Lower lobe of right lung (tissue), 2 donors: ENCODE measurements around the gene ANKRD40CL. TPM values are rescaled to one million over a fixed set of nuclear protein-coding genes. Genes with fewer than 3 reads are reported as not detected.
"Not testable (repeated sequence)": the region's sequence is repeated elsewhere in the genome, so short reads cannot be mapped to it uniquely, and the experiment has no call there.

Source experiments
- ATAC-seq, 2 donors: fragments of 200-7000 bp; cut with Tn5 transposase; one replicate each; pipeline ENCODE4 v1.9.1; 2020 to 2022; ENCODE audit warnings: mild to moderate bottlenecking in 2 of 2, moderate library complexity in 2 of 2
- DNase-seq: peaks from one replicate; pipeline ENCODE4 v3.0.0-alpha.2; 2020
- H3K27ac ChIP-seq: fragments of 200-600 bp; one replicate; pipeline ENCODE4 v1.8.0; 2022
- H3K27me3 ChIP-seq: fragments of 200-600 bp; one replicate; pipeline ENCODE4 v1.8.0; 2022; ENCODE audit warnings: low read depth
- H3K36me3 ChIP-seq: fragments of 200-600 bp; one replicate; pipeline ENCODE4 v1.8.0; 2022; ENCODE audit warnings: mild to moderate bottlenecking
- H3K4me1 ChIP-seq: fragments of 200-600 bp; one replicate; pipeline ENCODE4 v1.8.0; 2022
- H3K4me3 ChIP-seq: fragments of 200-600 bp; one replicate; pipeline ENCODE4 v1.8.0; 2022; ENCODE audit warnings: mild to moderate bottlenecking
- H3K9me3 ChIP-seq: fragments of 200-600 bp; one replicate; pipeline ENCODE4 v1.8.0; 2022
- CTCF ChIP-seq: fragments of 200-600 bp; IDR thresholded peaks from one replicate; pipeline ENCODE4 v1.8.0; 2022; ENCODE audit warnings: antibody characterized with exemption, mild to moderate bottlenecking
- intact Hi-C: fragments of 100-400 bp; cut with DNase I; formaldehyde crosslinking; loops from one replicate; pipeline ENCODE4 v1.11.0; 2022
- total RNA-seq: library from RNA; stranded (reverse); fragmentation: NEBNext Ultra II Directional; extraction: Animal tissue kit (Norgen Biotek cat#: 25700); gene quantifications from one replicate; pipeline ENCODE4 v1.2.1, GENCODE V29; 2021
- donor health status: DM: no; HTN: yes; CAD: no; lungs with severe emphysema.

Gene ANKRD40CL
- total RNA-seq, 1 donor from 2014 or later = not detected

- DNase-seq = no peak
- intact Hi-C loops = no loop called here
- Histone ChIP-seq H3K27ac (no peak overlapping the region), H3K36me3 (peaks cover 6% of the 10 kb centered on the region), H3K9me3 (no peaks in the 10 kb centered on the region), H3K4me1 (peaks cover 83% of the 10 kb centered on the region), H3K4me3 (no peak overlapping the region), H3K27me3 (no peaks in the 10 kb centered on the region)
- TF ChIP-seq CTCF = no peak
- no peak for ATAC-seq
These were observed 39.2 kb downstream of the ANKRD40CL start for GRCh38 chr17:50728112-50728429.

- intact Hi-C loops = no loop called here
- H3K27ac ChIP-seq = no peak overlapping the region
- peaks cover 89% of the 10 kb centered on the region for H3K4me1 ChIP-seq
- no peaks in the 10 kb centered on the region for H3K27me3 ChIP-seq
- TF ChIP-seq CTCF = no peak
- H3K4me3 ChIP-seq = no peak overlapping the region
- DNase-seq (no peak), ATAC-seq (no peak)
- H3K9me3 ChIP-seq = no peaks in the 10 kb centered on the region
- H3K36me3 ChIP-seq = no peaks in the 10 kb centered on the region
These were observed 41.3 kb downstream of the ANKRD40CL start for GRCh38 chr17:50725769-50726655.

- intact Hi-C loops, H3K4me3 ChIP-seq: not testable (repeated sequence)
These were observed 42.7 kb downstream of the ANKRD40CL start for GRCh38 chr17:50724622-50725021.

GRCh38 chr17:50722746-50723145, 44.6 kb downstream of the ANKRD40CL start:
- peaks cover 64% of the 10 kb centered on the region for H3K4me1 ChIP-seq
- H3K27ac ChIP-seq = no peak overlapping the region
- no peaks in the 10 kb centered on the region for H3K27me3 ChIP-seq
- H3K4me3 ChIP-seq = no peak overlapping the region
- intact Hi-C loops = no loop called here
- TF ChIP-seq CTCF = no peak
- H3K36me3 ChIP-seq = no peaks in the 10 kb centered on the region
- no peak for DNase-seq
- no peaks in the 10 kb centered on the region for H3K9me3 ChIP-seq
- no peak for ATAC-seq

More at GRCh38 chr17:50724622-50725021, 42.7 kb downstream of the ANKRD40CL start:
- not testable (repeated sequence) for H3K9me3 ChIP-seq, H3K27ac ChIP-seq, H3K27me3 ChIP-seq, H3K36me3 ChIP-seq, ATAC-seq, DNase-seq
- H3K4me1 ChIP-seq = peaks cover 83% of the 10 kb centered on the region

GRCh38 chr17:50721194-50722010, 45.9 kb downstream of the ANKRD40CL start:
- intact Hi-C loops = no loop called here
- Histone ChIP-seq H3K27ac (no peak overlapping the region), H3K9me3 (no peaks in the 10 kb centered on the region), H3K36me3 (no peaks in the 10 kb centered on the region), H3K4me3 (peak overlapping the region; percentile 98), H3K4me1 (peaks cover 51% of the 10 kb centered on the region), H3K27me3 (no peaks in the 10 kb centered on the region)
- no peak for TF ChIP-seq CTCF
- ATAC-seq (no peak), DNase-seq (no peak)
